HepG2 (cell line): ENCODE measurements around the gene SASS6. TPM values are rescaled to one million over a fixed set of nuclear protein-coding genes. Genes with fewer than 3 reads are reported as not detected.

Experiments
- AGO2 ChIP-seq: fragments of 200-400 bp; formaldehyde crosslinking; optimal IDR thresholded peaks from 2 replicates; pipeline ENCODE3; 2017; ENCODE audit warnings: mild to moderate bottlenecking, low read depth, low read length, moderate library complexity
- ELF3 ChIP-seq: IDR thresholded peaks from 2 replicates; pipeline ENCODE4 v1.6.1; 2016; ENCODE audit warnings: missing genetic modification reagents, missing compliant biosample characterization
- GMEB2 ChIP-seq: IDR thresholded peaks from 2 replicates; pipeline ENCODE4 v1.6.1; 2016; ENCODE audit warnings: missing biosample characterization, missing genetic modification reagents, low read depth
- HMG20A ChIP-seq: IDR thresholded peaks from 2 replicates; pipeline ENCODE4 v1.6.1; 2016; ENCODE audit warnings: borderline replicate concordance
- HMG20B ChIP-seq: conservative IDR thresholded peaks from 2 replicates; pipeline ENCODE4 v1.6.1; 2016; ENCODE audit warnings: missing genetic modification reagents, missing compliant biosample characterization
- JUN ChIP-seq: sonication (generic); formaldehyde crosslinking; IDR thresholded peaks from 2 replicates; pipeline ENCODE4 v1.4.0; 2020; ENCODE audit warnings: mild to moderate bottlenecking, missing genetic modification reagents
- MEIS2 ChIP-seq: sonication (generic); formaldehyde crosslinking; IDR thresholded peaks from 2 replicates; pipeline ENCODE4 v1.9.0; 2021; ENCODE audit warnings: mild to moderate bottlenecking, missing genetic modification reagents
- MTERF4 ChIP-seq: sonication (generic); formaldehyde crosslinking; IDR thresholded peaks from 2 replicates; pipeline ENCODE4 v1.8.0; 2023; ENCODE audit warnings: mild to moderate bottlenecking, missing genetic modification reagents
- SALL2 ChIP-seq: sonication (generic); formaldehyde crosslinking; IDR thresholded peaks from 2 replicates; pipeline ENCODE4 v1.8.1; 2023; ENCODE audit warnings: mild to moderate bottlenecking, missing genetic modification reagents, inconsistent platforms
- TCF7L2 ChIP-seq: IDR thresholded peaks from 2 replicates; pipeline ENCODE4 v1.6.1; 2011; ENCODE audit warnings: mild to moderate bottlenecking, low read depth, low read length, moderate library complexity
- THRA ChIP-seq: sonication (generic); formaldehyde crosslinking; IDR thresholded peaks from 2 replicates; pipeline ENCODE4 v1.4.0; 2020; ENCODE audit warnings: missing genetic modification reagents, borderline replicate concordance
- UBTF ChIP-seq: sonication (generic); formaldehyde crosslinking; IDR thresholded peaks from 2 replicates; pipeline ENCODE4 v1.4.0; 2020; ENCODE audit warnings: mild to moderate bottlenecking, missing genetic modification reagents
- ZNF253 ChIP-seq: sonication (generic); formaldehyde crosslinking; IDR thresholded peaks from 2 replicates; pipeline ENCODE4 v1.8.0; 2022; ENCODE audit warnings: mild to moderate bottlenecking, missing genetic modification reagents, borderline replicate concordance
- ZNF256 ChIP-seq: sonication (generic); formaldehyde crosslinking; conservative IDR thresholded peaks from 2 replicates; pipeline ENCODE4 v1.4.0; 2020; ENCODE audit warnings: missing genetic modification reagents
- ZNF513 ChIP-seq: sonication (generic); formaldehyde crosslinking; conservative IDR thresholded peaks from 2 replicates; pipeline ENCODE4 v1.5.0; 2020; ENCODE audit warnings: missing genetic modification reagents
- ZNF576 ChIP-seq: sonication (generic); formaldehyde crosslinking; IDR thresholded peaks from 2 replicates; pipeline ENCODE4 v1.4.0; 2020; ENCODE audit warnings: mild to moderate bottlenecking, missing genetic modification reagents
- ZNF577 ChIP-seq: sonication (generic); formaldehyde crosslinking; IDR thresholded peaks from 2 replicates; pipeline ENCODE4 v1.4.0; 2020; ENCODE audit warnings: mild to moderate bottlenecking, low read depth, missing genetic modification reagents, borderline replicate concordance
- ZNF607 ChIP-seq: sonication (generic); formaldehyde crosslinking; IDR thresholded peaks from 2 replicates; pipeline ENCODE4 v1.5.1; 2020; ENCODE audit warnings: missing genetic modification reagents, mild to moderate bottlenecking, borderline replicate concordance
- ZNF713 ChIP-seq: sonication (generic); formaldehyde crosslinking; IDR thresholded peaks from 2 replicates; pipeline ENCODE4 v1.4.0; 2020; ENCODE audit warnings: mild to moderate bottlenecking, missing genetic modification reagents
- ZNF746 ChIP-seq: sonication (generic); formaldehyde crosslinking; IDR thresholded peaks from 2 replicates; pipeline ENCODE4 v1.8.0; 2022; ENCODE audit warnings: mild to moderate bottlenecking, missing genetic modification reagents
- ZNF790 ChIP-seq: sonication (generic); formaldehyde crosslinking; IDR thresholded peaks from 2 replicates; pipeline ENCODE4 v1.8.0; 2022; ENCODE audit warnings: missing genetic modification reagents, mild to moderate bottlenecking, borderline replicate concordance
- polyA plus RNA-seq, 8 experiments: library from polyadenylated mRNA; depleted of rRNA in 3 of 8; stranded (reverse) in 7 of 8; unstranded in 1 of 8; fragments of >200 nt; fragmentation: Illumina TruSeq in 4 of 8; extraction: Trizol in 4 of 8; gene quantifications; 2 replicates each; pipeline versions ENCODE4 v1.2.1 to v1.2.3, GENCODE V29; 2011 to 2016; ENCODE audit warnings: low read depth in 4 of 8, missing spikeins in 1 of 8, mixed read lengths in 1 of 8; ENCODE audit not compliant: insufficient read depth in 1 of 8
- total RNA-seq, 5 experiments: library from RNA; depleted of rRNA; stranded (reverse); fragments of >200 nt; fragmentation: Illumina TruSeq; extraction: Trizol; gene quantifications; 2 replicates each; pipeline ENCODE4 v1.2.3, GENCODE V29; 2016; ENCODE audit warnings: low read depth in 1 of 5

SASS6 gene
- total and polyA plus RNA-seq, 2 of the 13 experiments (the other 11 are each of a cell fraction or from before 2014, with no cell fraction given), result 2.3 to 10.7 TPM

- peak; percentile 73 for TF ChIP-seq AGO2
- TF ChIP-seq ELF3, result peak; percentile 45; the same call in 1 of the 2 replicates
- TF ChIP-seq ZNF576 (CRISPR knock-in tag), result no peak
- TF ChIP-seq JUN (CRISPR knock-in tag), result no peak
- TF ChIP-seq ZNF253 (CRISPR knock-in tag), result no peak
- no peak for TF ChIP-seq HMG20A (CRISPR knock-in tag)
- 0 out of 2 replicates have a peak, but pooled peaks have one; percentile 46 for TF ChIP-seq SALL2 (CRISPR knock-in tag)
- peak; percentile 86; the same call in 1 of the 2 replicates for TF ChIP-seq ZNF607 (CRISPR knock-in tag)
- no peak for TF ChIP-seq HMG20B (CRISPR knock-in tag)
- peak; percentile 84; the same call in 1 of the 2 replicates for TF ChIP-seq ZNF256 (CRISPR knock-in tag)
- no peak for TF ChIP-seq MTERF4 (CRISPR knock-in tag)
- no peak for TF ChIP-seq ZNF790 (CRISPR knock-in tag)
- 0 out of 2 replicates have a peak, but pooled peaks have one; percentile 48 for TF ChIP-seq ZNF713 (CRISPR knock-in tag)
- no peak for TF ChIP-seq MEIS2 (CRISPR knock-in tag)
- peak; percentile 88 for TF ChIP-seq UBTF
- no peak for TF ChIP-seq ZNF513
- TF ChIP-seq ZNF577, result no peak
- TF ChIP-seq TCF7L2, result no peak
- TF ChIP-seq ZNF746, result peak; percentile 34; the same call in 1 of the 2 replicates
- TF ChIP-seq THRA, result peak; percentile 24; the same call in 1 of the 2 replicates
- 0 out of 2 replicates have a peak, but pooled peaks have one; percentile 21 for TF ChIP-seq GMEB2
Observed at GRCh38 chr1:100037927-100038659, 94.6 kb downstream of the SASS6 start (continued).
